Loucy (cell line): ENCODE measurements around the gene CHRM1.
"Not testable (repeated sequence)": the region's sequence is repeated elsewhere in the genome, so short reads cannot be mapped to it uniquely, and the experiment has no call there.

Experiments
- H2AFZ ChIP-seq: fragments of 200-600 bp; sonication (generic); 2 replicates; pipeline ENCODE4 v1.6.0; 2016; ENCODE audit warnings: antibody characterized with exemption, mild to moderate bottlenecking, low read length, moderate library complexity
- H3F3A ChIP-seq: fragments of 200-600 bp; 2 replicates; pipeline ENCODE4 v1.6.0; 2016; ENCODE audit warnings: antibody characterized with exemption, low read depth, mild to moderate bottlenecking
- H3K27me3 ChIP-seq: fragments of 200-600 bp; sonication (generic); 2 replicates; pipeline ENCODE4 v1.6.1; 2014; ENCODE audit warnings: low read length, mild to moderate bottlenecking; ENCODE audit not compliant: insufficient read depth, poor library complexity, severe bottlenecking
- H3K36me3 ChIP-seq: fragments of 200-600 bp; sonication (generic); 2 replicates; pipeline ENCODE4 v1.6.1; 2016; ENCODE audit warnings: low read length; ENCODE audit not compliant: insufficient read depth
- H3K4me1 ChIP-seq: fragments of 200-600 bp; sonication (generic); 2 replicates; pipeline ENCODE4 v1.5.1; 2014; ENCODE audit warnings: low read length, mild to moderate bottlenecking; ENCODE audit not compliant: insufficient read depth, poor library complexity, severe bottlenecking
- H3K4me2 ChIP-seq: fragments of 200-600 bp; sonication (generic); 2 replicates; pipeline ENCODE4 v1.6.0; 2014; ENCODE audit warnings: antibody characterized with exemption, low read length, low read depth, mild to moderate bottlenecking; ENCODE audit not compliant: poor library complexity, severe bottlenecking
- H3K4me3 ChIP-seq: fragments of 200-600 bp; sonication (generic); 2 replicates; pipeline ENCODE4 v1.5.1; 2014; ENCODE audit warnings: low read length, mild to moderate bottlenecking, mixed read lengths; ENCODE audit not compliant: poor library complexity, severe bottlenecking
- H3K79me2 ChIP-seq: fragments of 200-600 bp; sonication (generic); 2 replicates; pipeline ENCODE4 v1.6.1; 2014; ENCODE audit warnings: low read length; ENCODE audit not compliant: insufficient read depth
- H3K9ac ChIP-seq: fragments of 200-600 bp; sonication (generic); 2 replicates; pipeline ENCODE4 v1.6.0; 2014; ENCODE audit warnings: mild to moderate bottlenecking, low read depth, low read length, moderate library complexity; ENCODE audit not compliant: poor library complexity, severe bottlenecking
- H3K9me2 ChIP-seq: fragments of 200-600 bp; sonication (generic); replicated peaks from 2 replicates; pipeline ENCODE4 v1.6.1; 2016; ENCODE audit warnings: low read depth, low read length, mixed read lengths
- H3K9me3 ChIP-seq: fragments of 200-600 bp; sonication (generic); 2 replicates; pipeline ENCODE4 v1.6.1; 2014; ENCODE audit warnings: mild to moderate bottlenecking, antibody characterized with exemption, low read length, low read depth; ENCODE audit not compliant: insufficient read depth
- H4K20me1 ChIP-seq: fragments of 200-600 bp; sonication (generic); 2 replicates; pipeline ENCODE4 v1.6.0; 2014; ENCODE audit warnings: antibody characterized with exemption, low read length, mild to moderate bottlenecking; ENCODE audit not compliant: insufficient read depth, poor library complexity, severe bottlenecking
- EZH2phosphoT487 ChIP-seq: fragments of 200-600 bp; IDR thresholded peaks from 2 replicates; pipeline ENCODE4 v1.6.1; 2018; ENCODE audit warnings: antibody characterized with exemption, mild to moderate bottlenecking, moderate library complexity, borderline replicate concordance
- TF ChIP-seq, protein P1 (sequence below): fragments of 200-600 bp; sonication (generic); conservative IDR thresholded peaks from 2 replicates; pipeline ENCODE4 v1.5.1; 2014; ENCODE audit warnings: mild to moderate bottlenecking, antibody characterized with exemption, low read length

Gene CHRM1

DNA sequence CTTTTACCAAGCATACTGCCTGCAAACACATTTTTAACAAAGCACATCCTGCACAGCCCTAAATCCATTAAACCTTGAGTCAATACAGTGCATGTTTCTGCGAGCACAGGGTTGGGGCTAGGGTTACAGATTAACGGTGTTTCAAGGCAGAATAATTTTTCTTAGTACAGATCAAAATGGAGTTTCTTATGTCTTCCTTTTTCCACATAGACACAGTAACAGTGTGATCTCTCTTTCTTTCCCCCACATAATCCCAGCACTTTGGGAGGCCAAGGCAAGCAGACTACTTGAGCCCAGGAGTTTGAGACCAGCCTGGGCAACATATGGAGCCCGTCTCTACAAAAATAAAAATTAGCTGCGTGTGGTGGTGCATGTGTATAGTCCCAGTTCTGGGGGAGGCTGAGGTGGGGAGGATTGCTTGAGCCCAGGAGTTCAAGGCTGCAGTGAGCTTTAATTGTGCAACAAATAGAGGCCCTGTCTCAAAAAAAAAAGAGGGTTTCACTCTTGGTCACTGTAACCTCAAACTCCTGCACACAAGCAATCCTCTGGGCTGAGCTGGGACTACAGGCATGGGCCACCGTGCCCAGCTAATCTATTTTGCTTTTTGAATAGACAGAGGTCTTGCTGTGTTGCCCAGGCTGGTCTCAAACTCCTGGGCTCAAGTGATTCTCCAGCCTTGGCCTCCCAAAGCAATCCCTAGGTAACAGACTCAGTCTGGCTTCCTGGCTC is 60.2 kb downstream of the CHRM1 start:
- Histone ChIP-seq H3K9me2 (no peaks in the 10 kb centered on the region), H3K27me3 (no peaks in the 10 kb centered on the region), H3F3A (no peaks in the 10 kb centered on the region), H3K4me2 (no peak overlapping the region), H3K9me3 (no peaks in the 10 kb centered on the region), H4K20me1 (no peaks in the 10 kb centered on the region), H3K9ac (peak overlapping the region; percentile 47), H2AFZ (no peak overlapping the region), H3K79me2 (peaks cover 44% of the 10 kb centered on the region), H3K36me3 (no peaks in the 10 kb centered on the region), H3K4me3 (no peak overlapping the region), H3K4me1 (peaks cover 29% of the 10 kb centered on the region)
- TF ChIP-seq, protein P1, sequence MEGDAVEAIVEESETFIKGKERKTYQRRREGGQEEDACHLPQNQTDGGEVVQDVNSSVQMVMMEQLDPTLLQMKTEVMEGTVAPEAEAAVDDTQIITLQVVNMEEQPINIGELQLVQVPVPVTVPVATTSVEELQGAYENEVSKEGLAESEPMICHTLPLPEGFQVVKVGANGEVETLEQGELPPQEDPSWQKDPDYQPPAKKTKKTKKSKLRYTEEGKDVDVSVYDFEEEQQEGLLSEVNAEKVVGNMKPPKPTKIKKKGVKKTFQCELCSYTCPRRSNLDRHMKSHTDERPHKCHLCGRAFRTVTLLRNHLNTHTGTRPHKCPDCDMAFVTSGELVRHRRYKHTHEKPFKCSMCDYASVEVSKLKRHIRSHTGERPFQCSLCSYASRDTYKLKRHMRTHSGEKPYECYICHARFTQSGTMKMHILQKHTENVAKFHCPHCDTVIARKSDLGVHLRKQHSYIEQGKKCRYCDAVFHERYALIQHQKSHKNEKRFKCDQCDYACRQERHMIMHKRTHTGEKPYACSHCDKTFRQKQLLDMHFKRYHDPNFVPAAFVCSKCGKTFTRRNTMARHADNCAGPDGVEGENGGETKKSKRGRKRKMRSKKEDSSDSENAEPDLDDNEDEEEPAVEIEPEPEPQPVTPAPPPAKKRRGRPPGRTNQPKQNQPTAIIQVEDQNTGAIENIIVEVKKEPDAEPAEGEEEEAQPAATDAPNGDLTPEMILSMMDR: no peak
- no peak for TF ChIP-seq EZH2phosphoT487

DNA sequence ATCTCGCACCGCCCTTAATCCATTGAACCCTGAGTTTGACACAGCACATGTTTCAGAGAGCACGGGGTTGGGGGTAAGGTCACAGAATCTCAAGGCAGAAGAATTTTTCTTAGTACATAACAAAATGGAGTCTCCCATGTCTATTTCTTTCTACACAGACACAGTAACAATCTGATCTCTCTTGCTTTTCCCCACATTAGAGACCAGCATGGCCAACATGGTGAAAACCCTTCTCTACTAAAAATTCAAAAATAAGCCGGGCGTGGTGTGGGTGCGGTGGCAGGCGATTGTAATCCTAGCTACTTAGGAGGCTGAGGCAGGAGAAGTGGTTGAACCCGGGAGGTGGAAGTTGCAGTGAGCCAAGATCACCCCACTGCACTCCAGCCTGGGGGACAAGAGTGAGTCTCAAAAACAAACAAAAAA is 61.9 kb downstream of the CHRM1 start:
- not testable (repeated sequence) for H3K4me2 ChIP-seq, H3F3A ChIP-seq, H3K4me3 ChIP-seq, H3K36me3 ChIP-seq, H3K9me3 ChIP-seq, H2AFZ ChIP-seq, H3K9me2 ChIP-seq
- Histone ChIP-seq H3K27me3 (peaks cover 11% of the 10 kb centered on the region), H3K79me2 (peaks cover 59% of the 10 kb centered on the region), H3K9ac (peak overlapping the region; percentile 30), H4K20me1 (peaks cover 13% of the 10 kb centered on the region), H3K4me1 (peaks cover 32% of the 10 kb centered on the region)
